HG03064 (cell line): ENCODE results near the gene KSR1.
"Not testable (repeated sequence)": the region's sequence is repeated elsewhere in the genome, so short reads cannot be mapped to it uniquely, and the experiment has no call there.

Experiments
- ATAC-seq: cut with Tn5 transposase; IDR thresholded peaks from one replicate; pipeline ENCODE4 v1.9.1; 2021; ENCODE audit warnings: low read depth; ENCODE audit not compliant: unreplicated experiment

Gene KSR1

GRCh38 chr17:27624539-27624938 lies 168.3 kb downstream of the KSR1 start:
- no peak for ATAC-seq

DNA sequence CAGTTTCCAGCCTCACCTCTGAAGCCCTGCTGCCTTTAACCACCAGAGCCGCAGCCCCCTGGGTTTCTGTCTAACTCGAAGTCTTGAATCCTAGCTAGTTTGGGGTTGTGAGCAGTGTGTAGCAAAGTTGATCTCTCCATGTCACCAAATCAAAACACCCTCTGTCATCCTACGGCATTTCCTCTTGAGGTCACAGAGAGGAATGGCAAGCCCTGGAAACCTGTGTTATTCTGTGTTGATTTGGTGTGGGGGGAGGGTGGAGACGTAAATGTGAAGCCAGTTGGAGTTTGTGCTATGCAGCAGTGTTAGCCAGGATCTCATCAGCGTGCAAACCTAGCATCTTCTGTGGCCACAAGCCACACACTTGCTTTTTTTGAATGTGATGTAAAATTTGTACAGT lies 169.6 kb downstream of the KSR1 start:
- no peak for ATAC-seq

GRCh38 chr17:27627514-27627913 lies 171.3 kb downstream of the KSR1 start:
- ATAC-seq = no peak

- no peak for ATAC-seq
Observed at GRCh38 chr17:27628376-27628775, 172.1 kb downstream of the KSR1 start.

GRCh38 chr17:27629260-27629659 lies 173.0 kb downstream of the KSR1 start:
- not testable (repeated sequence) for ATAC-seq

GRCh38 chr17:27630607-27631410 lies 174.6 kb downstream of the KSR1 start, which contains the start of gene LGALS9:
TSS of gene LGALS9 (plus strand) at chr17:27631188. CDS start at chr17:27631266, 78 bp downstream.
- peak; percentile 53 for ATAC-seq

DNA sequence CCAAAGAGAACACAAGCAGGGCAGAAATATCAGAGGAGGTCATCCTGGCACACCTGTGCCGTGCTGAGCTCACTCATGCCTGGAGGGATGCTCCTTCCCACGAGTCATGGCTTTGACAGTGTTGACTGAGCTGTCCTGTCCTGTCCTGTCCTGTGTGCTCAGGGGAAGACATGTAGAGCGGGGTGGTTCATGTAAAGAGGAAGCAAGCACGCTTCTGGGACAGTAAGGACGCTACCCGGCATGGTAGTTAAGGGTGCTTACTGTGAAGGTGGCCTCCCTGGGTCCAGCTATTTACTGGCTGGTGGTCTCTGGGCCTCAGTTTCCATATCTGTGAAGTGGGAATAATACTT lies 175.1 kb downstream of the KSR1 start:
- ATAC-seq = peak; percentile 45

DNA sequence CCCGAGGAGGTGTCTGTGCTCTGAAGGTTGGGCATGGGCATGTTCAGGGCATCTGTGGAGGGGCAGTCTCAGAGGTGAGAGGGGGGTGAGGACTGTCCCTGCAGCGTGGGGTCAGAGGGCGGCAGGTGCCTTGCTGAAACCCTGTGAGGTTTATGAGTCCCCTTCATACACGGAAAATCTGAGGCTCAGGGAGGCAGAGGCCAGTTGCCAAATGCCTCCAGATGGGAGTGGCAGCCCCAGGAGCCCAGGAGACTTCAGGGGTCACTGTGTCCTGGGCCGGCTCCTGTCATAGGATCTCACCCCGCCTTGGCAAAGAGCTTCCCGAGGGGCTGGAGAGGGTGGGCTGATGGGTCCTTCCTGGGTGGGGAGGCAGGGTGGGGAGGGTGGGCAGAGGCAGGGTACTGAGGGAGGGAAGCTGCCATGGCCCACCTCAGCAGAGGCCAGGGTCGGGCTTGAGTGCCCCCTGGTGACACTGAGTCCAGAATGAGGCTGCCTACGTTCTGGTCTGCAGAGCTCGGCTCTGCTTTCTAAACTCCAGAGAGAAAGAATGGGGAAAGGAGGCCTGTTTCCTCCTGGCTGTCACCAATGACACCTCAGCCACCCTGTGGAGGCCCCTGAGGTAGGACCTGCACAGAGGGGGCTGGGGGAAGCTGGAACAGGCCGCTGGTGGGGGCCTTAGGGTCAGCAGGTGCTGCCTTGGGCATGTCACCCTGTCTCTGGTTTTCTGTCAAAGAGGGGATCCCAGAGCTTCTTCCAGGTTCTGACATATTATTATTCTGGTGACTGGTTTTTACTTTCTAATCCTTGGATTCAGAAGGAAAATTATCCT lies 175.9 kb downstream of the KSR1 start:
- ATAC-seq = no peak

DNA sequence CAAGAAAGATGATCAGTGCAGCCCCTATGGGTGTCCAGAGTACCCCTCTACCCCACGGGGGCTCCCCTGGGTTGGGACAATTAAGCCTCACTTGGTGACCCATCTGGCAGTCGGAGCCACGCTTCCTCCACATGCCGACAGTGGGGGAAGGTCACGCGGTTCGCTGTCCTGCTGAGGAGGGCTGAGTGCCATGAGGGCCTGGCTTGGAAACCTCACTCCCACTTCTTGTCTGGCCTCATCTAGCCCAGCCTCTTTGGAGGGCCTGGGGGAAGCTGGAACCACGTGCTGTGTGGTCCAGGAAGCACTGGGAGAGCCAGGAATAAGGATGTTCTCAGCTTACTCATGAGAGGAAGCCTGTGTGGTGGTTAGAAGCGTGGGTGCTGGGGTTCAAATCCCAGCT lies 176.5 kb downstream of the KSR1 start:
- ATAC-seq = not testable (repeated sequence)

DNA sequence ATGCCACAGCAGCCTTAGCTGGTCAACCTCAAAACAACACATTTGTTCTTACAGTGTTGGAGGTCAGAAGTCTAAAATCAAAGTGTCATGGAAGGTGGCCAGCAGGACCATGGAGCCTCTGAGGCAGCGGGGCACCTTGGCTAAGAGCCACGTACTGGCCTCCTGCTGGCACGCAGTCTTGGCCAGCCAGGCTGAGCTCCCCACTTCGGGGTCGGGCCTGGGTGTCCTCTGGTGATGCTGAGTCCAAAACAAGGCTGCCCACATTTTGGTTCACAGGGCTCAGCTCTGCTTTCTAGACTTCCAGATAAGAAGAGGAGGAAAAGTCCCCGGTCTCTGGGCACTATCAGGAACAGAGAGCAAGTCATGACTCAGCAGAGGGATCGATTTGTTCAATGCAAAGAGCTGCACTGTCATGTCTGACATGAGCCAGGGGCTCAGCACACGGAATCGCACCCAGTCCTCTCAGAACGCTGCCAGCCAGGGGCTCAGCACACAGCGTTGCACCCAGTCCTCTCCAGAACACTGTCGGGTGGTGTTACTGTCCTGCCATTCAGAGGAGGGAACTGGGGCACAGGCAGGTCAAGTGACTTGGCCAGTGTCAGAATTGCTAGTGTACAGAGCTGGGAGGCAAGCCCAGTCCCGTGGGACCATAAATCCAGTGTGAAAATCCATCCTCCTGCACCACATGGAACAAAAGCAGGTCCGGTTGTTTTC lies 177.2 kb downstream of the KSR1 start:
- no peak for ATAC-seq

GRCh38 chr17:27634026-27634335 lies 177.7 kb downstream of the KSR1 start:
- no peak for ATAC-seq

DNA sequence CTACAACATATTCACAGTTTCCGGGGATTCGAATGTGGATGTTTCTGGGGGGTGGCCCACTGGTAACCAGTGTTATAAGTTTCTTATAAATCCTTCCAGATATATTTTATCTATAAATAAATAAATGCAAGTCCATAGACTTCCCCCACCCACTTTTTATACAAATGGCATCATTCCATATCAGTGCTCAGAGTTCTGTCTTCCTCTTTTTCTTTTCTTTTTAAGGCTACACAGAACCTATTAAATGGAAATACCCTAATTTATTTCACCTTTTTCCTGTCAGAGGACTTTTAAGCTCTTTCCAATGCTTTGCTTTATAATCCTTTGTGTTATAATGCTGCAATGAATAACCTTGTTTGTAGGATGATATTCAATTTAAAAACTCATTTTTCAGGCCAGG lies 178.5 kb downstream of the KSR1 start:
- no peak for ATAC-seq

- no peak for ATAC-seq
Observed at GRCh38 chr17:27635275-27635823, 179.1 kb downstream of the KSR1 start.

DNA sequence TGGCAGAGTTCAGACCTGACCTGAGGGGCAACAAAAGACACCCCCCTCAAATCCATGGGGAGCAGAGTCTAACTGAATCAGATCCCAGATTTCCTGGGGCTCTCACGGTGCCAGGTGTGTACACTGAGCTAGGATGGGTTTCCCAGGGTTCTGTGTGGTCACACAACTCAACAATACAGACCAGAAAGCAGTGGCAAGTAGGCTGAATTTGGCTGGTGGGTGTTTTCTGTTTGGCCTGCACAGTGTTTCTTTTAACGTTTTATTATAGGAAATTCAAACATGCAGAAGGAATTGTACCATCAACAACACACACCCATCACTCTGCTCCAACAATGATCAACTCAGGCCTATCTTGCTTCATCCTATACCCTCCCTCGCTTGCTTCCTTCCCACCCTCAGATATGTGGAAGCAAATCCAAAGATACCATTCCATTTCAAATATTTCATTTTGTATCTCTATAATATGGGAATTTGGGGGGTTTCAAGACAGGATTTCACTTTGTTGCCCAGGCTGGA lies 179.8 kb downstream of the KSR1 start:
- ATAC-seq = not testable (repeated sequence)

- ATAC-seq = not testable (repeated sequence)
Observed at GRCh38 chr17:27637818-27638217, 181.6 kb downstream of the KSR1 start.

DNA sequence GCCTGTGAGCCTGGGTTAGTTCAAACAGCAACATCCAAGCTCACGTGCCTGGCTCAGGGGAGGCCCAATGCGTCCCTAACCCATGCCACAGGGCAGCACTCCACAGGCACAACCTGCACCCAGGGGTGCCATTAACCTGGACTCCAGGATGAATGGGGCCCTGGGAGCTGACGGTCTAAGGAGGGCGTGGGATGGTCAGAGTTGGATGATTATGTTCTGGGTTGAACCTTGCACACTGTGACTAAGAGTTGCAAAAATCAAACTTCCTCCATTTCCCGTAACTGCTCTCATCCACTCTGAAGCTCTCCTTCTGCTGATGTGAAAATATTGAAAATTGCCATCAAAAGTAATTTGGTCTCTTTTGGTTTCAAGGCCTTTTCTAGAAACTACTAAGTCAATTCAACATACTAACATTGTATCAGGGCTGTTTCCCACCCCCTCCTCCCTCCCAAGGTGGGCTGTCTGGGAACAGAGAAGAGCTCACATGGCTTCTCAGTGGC lies 182.2 kb downstream of the KSR1 start:
- not testable (repeated sequence) for ATAC-seq

DNA sequence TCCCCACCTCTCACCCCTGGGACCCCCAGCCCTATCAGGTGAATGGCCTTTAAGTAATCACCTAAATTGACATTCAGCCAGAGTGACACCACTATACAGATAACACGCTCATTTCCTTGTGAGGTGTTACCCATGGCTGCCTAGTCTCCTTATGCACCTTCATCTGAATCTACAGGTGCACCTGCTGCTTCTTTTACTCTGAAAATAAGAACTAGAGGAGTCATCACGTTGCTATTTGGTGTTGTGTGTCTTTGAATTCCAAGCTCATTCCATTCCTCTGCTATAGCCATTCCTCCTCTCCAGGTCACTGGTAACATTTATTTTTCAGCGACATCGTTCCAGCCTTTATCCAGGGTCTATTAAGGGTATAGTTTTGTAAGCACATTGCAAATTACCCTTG lies 184.5 kb downstream of the KSR1 start:
- no peak for ATAC-seq

- ATAC-seq = no peak
Observed at GRCh38 chr17:27644586-27644985, 188.3 kb downstream of the KSR1 start.

DNA sequence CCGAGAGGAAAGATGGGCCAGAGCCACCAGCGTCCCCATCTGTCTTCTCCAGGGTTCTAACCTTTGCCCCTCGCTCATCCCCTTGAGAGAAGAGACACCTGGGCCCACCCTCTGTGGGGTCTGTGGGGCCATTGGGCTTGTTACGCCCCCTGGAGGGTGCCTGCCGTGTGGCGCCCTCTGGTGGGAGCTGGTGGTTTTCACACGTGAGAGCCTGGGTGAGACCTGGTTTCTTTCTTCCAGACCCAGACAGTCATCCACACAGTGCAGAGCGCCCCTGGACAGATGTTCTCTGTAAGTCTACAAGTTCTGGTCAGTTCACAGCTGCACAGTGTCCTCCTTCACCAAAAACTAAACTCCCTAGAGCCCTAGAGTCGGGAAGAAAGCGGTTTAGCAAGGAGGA lies 189.4 kb downstream of the KSR1 start:
- not testable (repeated sequence) for ATAC-seq

DNA sequence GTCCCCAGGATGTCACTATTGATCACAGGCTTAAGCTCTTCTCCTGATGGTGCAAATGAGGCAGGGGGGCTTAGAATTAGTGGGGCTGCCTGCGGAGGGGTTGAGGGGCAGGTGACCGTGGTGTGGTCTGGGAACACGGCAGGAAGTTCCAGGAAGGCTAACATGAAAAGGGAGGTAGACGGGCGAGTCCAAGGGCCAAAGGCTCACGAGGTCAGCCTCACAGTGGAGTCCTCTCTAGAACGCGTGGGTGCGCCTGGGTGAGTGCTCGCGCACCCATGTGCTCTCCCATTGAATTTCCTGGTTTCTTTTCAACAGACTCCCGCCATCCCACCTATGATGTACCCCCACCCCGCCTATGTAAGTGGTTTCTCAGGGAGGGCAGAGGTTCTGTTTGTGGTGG lies 190.0 kb downstream of the KSR1 start:
- no peak for ATAC-seq

DNA sequence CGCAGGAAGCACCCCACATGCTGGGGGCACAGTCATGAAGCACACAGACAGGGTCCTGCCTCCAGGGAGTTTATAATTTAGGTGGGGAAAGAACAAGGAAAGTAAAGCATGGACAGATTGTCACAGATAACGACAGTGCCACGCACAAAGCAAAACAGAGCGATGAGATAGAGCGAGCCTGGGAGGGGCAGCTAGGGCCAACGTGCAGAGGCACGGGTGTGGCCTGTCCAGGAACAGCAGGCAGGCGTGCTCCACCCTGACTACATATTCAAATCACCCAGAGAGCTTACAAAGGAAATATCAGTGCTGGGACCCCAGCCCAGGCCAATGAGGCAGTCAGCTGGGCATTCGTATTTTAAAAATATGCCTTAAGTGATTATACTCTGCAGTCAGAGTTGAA lies 191.5 kb downstream of the KSR1 start:
- no peak for ATAC-seq
